ENCODE measurements around the gene GNG14. TPM values are rescaled to one million over a fixed set of nuclear protein-coding genes. Genes with fewer than 3 reads are reported as not detected.
A peak's percentile ranks its signal among the peaks of the same experiment; 100 is the strongest.
"Not testable (repeated sequence)": the region's sequence is repeated elsewhere in the genome, so short reads cannot be mapped to it uniquely, and the experiment has no call there.

The GNG14 gene
- total RNA-seq, 1 donor from 2014 or later, result not detected

DNA sequence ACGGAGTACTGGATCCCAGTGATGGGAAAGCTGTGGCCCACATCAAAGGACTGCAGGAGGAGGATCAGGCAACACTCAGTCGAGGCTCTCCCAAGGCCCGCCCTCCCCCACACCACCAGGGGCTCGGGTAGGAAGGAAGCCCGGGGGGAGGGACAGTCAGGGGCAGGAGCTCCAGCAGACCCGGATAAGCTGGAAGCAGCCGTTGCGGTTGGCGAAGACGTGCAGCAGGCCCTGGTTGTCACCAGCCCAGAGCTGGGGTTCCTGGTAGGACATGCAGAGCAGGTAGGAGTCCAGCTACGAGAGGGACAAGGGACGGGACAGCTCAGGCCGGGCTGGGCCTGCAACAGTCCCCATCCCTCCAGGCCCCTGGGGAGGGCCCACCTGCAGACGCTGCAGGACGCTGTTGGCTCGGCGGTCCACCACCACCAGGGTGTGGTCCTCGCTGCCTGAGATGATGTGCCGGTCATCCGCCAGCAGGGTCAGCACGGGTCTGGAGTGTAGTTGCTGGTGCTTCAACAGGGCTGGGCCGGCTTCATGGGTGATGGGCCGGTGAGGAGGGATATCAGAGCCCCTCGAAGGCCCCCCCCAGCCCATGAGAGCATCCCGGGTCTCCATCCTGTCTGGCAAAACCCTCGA, 1.9 kb downstream of the GNG14 start:
- intact Hi-C loops (cut with DNase I), result no loop called here
- no peak for ATAC-seq (ENCODE audit: poor library complexity)
- no peak for DNase-seq

- intact Hi-C loops (cut with DNase I), result no loop called here
- DNase-seq, result no peak
- ATAC-seq (ENCODE audit: poor library complexity), result no peak
These were observed 5.2 kb downstream of the GNG14 start for GRCh38 chr19:12692960-12693359.

DNA sequence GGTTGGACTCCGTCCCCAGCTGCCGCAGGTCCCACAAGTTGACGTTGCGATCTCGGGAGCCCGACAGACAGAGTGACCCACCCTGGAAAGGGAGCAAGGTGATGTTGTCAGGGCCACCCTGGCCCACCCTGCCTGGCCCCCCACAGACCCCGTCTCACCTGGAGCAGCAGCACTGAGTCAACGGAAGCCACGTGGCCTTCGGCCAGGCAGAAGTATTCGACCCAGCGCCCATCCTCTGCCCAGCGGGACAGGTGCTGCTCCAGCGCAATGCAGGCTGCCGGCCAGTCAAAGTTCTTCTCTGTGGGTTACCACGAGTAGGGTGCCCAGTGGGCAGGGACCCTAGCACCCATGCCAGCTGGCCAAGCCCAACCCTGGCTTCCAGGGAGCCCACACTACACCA, 6.8 kb downstream of the GNG14 start:
- ATAC-seq (ENCODE audit: poor library complexity), result no peak

GRCh38 chr19:12695096-12695495, 7.3 kb downstream of the GNG14 start:
- intact Hi-C loops (cut with DNase I), result no loop called here
- no peak for ATAC-seq (ENCODE audit: poor library complexity)
- no peak for DNase-seq

More for the DNA sequence above, 6.8 kb downstream of the GNG14 start:
- intact Hi-C loops (cut with DNase I), result no loop called here
- DNase-seq, result no peak

- intact Hi-C loops (cut with DNase I), result no loop called here
- ATAC-seq (ENCODE audit: poor library complexity) (no peak), DNase-seq (no peak)
These were observed 7.7 kb downstream of the GNG14 start for GRCh38 chr19:12695514-12695913.

DNA sequence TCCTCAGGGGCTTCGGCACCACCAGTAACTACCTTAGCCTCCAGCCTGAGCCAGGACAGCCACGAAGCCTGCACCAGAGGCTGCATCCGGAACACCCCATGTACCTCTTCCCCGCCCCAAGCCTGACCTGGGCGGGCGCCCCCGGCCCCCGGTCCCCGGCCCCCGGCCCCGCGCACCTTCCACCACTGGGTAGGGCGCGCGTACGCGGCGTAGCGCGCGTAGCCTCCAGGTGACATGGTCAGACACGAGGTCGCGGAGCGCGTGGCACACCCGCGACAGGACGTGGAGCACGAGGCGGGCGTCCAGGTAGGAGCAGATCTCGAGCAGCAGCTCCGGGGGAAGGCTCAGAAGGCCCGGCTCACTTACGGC, 8.2 kb downstream of the GNG14 start:
- intact Hi-C loops (cut with DNase I), result no loop called here
- DNase-seq (no peak), ATAC-seq (ENCODE audit: poor library complexity) (peak; percentile 18)

GRCh38 chr19:12696366-12697335, 8.9 kb downstream of the GNG14 start, which contains the start of gene FBXW9:
Gene FBXW9, minus strand, starts transcription at chr19:12696631. Its CDS starts 50 bp downstream, at chr19:12696581.
- DNase-seq (peak; percentile 99), ATAC-seq (ENCODE audit: poor library complexity) (peak; percentile 96)
- intact Hi-C loops (cut with DNase I), result no loop called here

- ATAC-seq (ENCODE audit: poor library complexity); DNase-seq; intact Hi-C loops (cut with DNase I): not testable (repeated sequence)
These were observed 9.6 kb downstream of the GNG14 start for GRCh38 chr19:12697425-12697824.

- intact Hi-C loops (cut with DNase I), result no loop called here
- DNase-seq (no peak), ATAC-seq (ENCODE audit: poor library complexity) (no peak)
These were observed 10.3 kb downstream of the GNG14 start for GRCh38 chr19:12698138-12698537.

- no peak for ATAC-seq (ENCODE audit: poor library complexity)
- intact Hi-C loops (cut with DNase I), result no loop called here
- DNase-seq, result no peak
These were observed 13.9 kb downstream of the GNG14 start for GRCh38 chr19:12701596-12702282.

DNA sequence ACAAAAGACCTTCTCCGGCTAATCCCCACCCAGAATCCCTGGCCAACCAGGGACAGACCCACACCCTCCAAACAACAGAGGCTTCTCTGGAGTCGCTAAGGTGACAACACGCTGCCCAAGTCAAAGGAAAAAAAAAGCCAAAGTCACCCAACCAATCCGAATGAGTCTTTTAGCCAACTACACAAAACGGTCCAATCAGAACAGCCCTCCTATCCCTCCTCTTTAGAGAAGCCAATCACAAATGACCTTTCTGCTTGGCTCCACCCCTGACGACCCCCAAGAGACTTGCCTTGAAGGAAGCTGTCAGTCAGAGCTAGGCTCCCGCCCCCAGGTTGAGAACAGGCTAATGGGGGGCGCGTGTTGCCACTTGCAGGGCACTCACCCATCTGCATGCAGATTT, 15.2 kb downstream of the GNG14 start:
- intact Hi-C loops (cut with DNase I), result no loop called here
- ATAC-seq (ENCODE audit: poor library complexity), result no peak
- DNase-seq, result no peak

DNA sequence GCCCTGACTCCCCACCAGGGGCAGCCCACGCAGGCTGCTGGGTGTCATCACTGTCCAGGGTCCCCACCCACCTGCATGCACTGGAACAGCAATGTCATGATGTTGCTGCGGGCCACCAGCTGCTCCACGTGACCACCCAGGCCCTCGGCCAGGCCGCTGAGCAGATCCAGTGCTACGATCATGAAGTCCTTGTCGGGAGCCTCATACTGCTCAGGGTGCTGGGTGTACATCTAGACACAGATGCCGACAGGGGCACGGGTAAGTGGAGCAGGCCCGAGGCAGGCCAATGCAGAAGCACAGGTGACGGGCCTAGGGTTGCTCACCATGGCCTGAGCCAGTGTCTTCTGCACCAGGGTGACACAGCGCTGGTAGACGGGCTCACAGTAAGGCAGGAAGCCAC, 17.4 kb downstream of the GNG14 start:
- ATAC-seq (ENCODE audit: poor library complexity), result no peak
- intact Hi-C loops (cut with DNase I), result no loop called here
- DNase-seq, result no peak

GRCh38 chr19:12705654-12706331, 18.0 kb downstream of the GNG14 start:
- ATAC-seq (ENCODE audit: poor library complexity) (no peak), DNase-seq (no peak)
- intact Hi-C loops (cut with DNase I), result no loop called here

- DNase-seq, result no peak
- intact Hi-C loops (cut with DNase I), result no loop called here
- ATAC-seq (ENCODE audit: poor library complexity), result no peak
These were observed 18.5 kb downstream of the GNG14 start for GRCh38 chr19:12706332-12706718.

DNA sequence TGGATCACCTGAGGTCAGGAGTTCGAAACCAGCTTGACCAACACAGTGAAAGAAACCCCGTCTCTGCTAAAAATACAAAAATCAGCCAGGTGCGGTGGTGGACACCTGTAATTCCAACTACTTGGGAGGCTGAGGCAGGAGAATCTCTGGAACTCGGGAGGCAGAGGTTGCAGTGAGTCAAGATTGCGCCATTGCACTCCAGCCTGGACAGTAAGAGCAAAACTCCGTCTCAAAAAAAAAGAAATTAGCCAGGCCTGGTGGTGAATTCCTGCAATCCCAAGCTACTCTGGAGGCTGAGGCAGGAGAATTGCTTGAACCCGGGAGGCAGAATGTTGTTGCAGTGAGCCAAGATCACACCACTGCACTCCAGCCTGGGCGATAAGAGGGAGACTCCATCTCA, 20.8 kb downstream of the GNG14 start:
- no peak for DNase-seq
- intact Hi-C loops (cut with DNase I), result no loop called here
- no peak for ATAC-seq (ENCODE audit: poor library complexity)

- intact Hi-C loops (cut with DNase I), result loop anchor here (5.0 kb wide), 1 partner anchor 46 kb away; no protein-coding TSS in a partner anchor
- ATAC-seq (ENCODE audit: poor library complexity), result no peak
- DNase-seq, result no peak
These were observed 23.4 kb downstream of the GNG14 start for GRCh38 chr19:12711187-12711586.

GRCh38 chr19:12712077-12712476, 24.3 kb downstream of the GNG14 start:
- not testable (repeated sequence) for ATAC-seq (ENCODE audit: poor library complexity); DNase-seq

GRCh38 chr19:12713304-12713703, 25.5 kb downstream of the GNG14 start:
- intact Hi-C loops (cut with DNase I), result loop anchor here (5.0 kb wide), 1 partner anchor 44 kb away; no protein-coding TSS in a partner anchor
- ATAC-seq (ENCODE audit: poor library complexity); DNase-seq: not testable (repeated sequence)

More at GRCh38 chr19:12712077-12712476, 24.3 kb downstream of the GNG14 start:
- intact Hi-C loops (cut with DNase I), result loop anchor here (5.0 kb wide), 1 partner anchor 45 kb away; no protein-coding TSS in a partner anchor

- DNase-seq (no peak), ATAC-seq (ENCODE audit: poor library complexity) (no peak)
- intact Hi-C loops (cut with DNase I), result no loop called here
These were observed 27.3 kb downstream of the GNG14 start for GRCh38 chr19:12715102-12715501.

Measured in Right ventricle myocardium superior (tissue), 1 donor.